ENCODE results near the gene FGFR2.

Gene FGFR2

DNA sequence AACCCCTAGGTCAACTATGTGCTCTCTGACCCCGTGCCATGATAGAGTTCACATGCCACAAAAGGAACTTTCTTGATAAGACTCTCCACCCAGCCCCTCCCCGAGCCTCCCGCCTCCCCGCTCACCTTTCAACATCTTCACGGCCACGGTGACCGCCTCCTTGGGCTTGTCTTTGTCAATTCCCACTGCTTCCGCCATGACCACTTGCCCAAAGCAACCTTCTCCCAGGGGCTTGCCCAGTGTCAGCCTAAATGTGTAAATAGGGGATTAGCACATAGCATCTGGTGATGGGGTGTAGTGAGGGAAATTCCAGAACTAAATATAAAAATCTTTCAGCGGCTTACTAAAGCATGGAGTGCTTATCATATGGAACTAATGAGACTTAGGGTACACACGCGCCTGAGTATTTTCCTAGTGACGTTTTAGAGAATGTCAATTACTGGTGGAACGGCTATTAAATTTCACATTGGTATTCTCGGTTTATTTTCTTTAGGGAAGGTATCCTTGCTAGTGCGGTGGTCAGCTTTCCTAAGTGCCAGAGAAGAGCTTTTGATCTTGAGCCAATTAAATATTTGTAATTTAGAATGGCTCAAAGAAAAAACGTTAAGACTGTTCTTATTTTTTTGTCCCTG, 97.4 kb downstream of the FGFR2 start:
- DNase-seq (ENCODE audit: insufficient read length, low spot score) (no peak), FAIRE-seq (no peak)

- no peak for FAIRE-seq
Measured at GRCh38 chr10:121497513-121498470, 100.5 kb downstream of the FGFR2 start.

GRCh38 chr10:121495719-121496118, 102.5 kb downstream of the FGFR2 start:
- FAIRE-seq, result no peak
- no peak for DNase-seq (ENCODE audit: insufficient read length, low spot score)

More at GRCh38 chr10:121497513-121498470, 100.5 kb downstream of the FGFR2 start:
- DNase-seq (ENCODE audit: insufficient read length, low spot score), result no peak

GRCh38 chr10:121494296-121494695, 103.9 kb downstream of the FGFR2 start:
- FAIRE-seq (no peak), DNase-seq (ENCODE audit: insufficient read length, low spot score) (no peak)

- no peak for FAIRE-seq
- no peak for DNase-seq (ENCODE audit: insufficient read length, low spot score)
Measured at GRCh38 chr10:121493521-121493920, 104.7 kb downstream of the FGFR2 start.

- no peak for DNase-seq (ENCODE audit: insufficient read length, low spot score)
- no peak for FAIRE-seq
Measured at GRCh38 chr10:121490871-121491519, 107.2 kb downstream of the FGFR2 start.

GRCh38 chr10:121485436-121486139, 112.7 kb downstream of the FGFR2 start:
- FAIRE-seq (no peak), DNase-seq (ENCODE audit: insufficient read length, low spot score) (no peak)

DNA sequence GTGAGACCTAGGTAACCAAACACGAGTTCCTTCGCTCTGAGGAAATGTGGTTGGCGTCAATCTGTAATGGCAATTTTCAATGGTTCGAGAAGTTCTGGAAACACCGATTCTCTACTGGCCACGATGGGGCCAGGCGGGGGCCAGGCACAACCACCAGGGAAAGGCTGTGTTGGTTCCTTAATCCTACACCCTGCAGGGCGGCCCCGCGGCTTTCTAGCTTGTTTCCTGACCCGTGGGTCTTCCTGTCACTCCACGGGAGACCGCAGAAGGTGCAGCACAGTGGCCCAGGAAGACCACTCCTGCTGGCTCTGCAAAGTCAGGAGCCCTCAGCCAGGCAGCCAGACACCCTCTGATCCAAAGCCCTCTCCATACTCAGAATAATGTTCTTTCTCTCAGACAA, 113.4 kb downstream of the FGFR2 start:
- DNase-seq (ENCODE audit: insufficient read length, low spot score) (no peak), FAIRE-seq (no peak)

DNA sequence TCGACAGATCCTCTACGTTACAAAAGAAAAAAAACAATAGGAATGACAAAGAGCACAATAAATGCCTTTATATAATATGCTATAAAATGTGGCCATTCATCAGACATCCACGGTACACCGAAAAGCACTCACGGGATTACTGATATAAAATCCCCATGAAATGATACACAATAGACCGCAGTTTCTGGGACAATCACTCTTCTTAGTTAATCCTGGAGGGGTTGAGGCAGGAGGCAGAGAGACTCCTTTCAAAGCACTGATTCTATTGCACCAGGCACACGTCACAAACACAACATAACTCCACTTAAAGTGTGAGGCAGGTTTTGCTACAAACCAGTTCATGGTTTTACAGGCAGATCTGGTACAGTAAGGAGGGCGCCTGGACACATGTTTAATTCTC, 113.8 kb downstream of the FGFR2 start:
- FAIRE-seq, result no peak
- no peak for DNase-seq (ENCODE audit: insufficient read length, low spot score)

DNA sequence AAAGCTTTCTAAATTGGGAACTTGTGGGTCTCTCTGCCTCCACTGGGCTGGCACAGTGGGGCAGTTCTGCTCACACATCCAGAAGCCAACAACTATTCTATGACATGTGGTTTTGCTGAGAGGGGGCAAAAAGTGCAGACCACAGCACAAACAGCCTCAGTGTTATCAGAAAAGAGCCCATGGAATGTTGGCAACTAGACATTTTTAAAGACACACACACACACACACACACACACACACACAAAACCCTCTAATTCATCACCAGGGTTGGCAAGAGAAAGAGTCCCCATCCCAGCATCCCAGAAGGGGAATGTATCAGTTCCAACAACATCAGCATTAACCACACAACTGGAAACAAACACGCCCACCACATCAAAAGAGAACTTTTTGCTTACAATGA, 117.1 kb downstream of the FGFR2 start:
- no peak for FAIRE-seq
- no peak for DNase-seq (ENCODE audit: insufficient read length, low spot score)

DNA sequence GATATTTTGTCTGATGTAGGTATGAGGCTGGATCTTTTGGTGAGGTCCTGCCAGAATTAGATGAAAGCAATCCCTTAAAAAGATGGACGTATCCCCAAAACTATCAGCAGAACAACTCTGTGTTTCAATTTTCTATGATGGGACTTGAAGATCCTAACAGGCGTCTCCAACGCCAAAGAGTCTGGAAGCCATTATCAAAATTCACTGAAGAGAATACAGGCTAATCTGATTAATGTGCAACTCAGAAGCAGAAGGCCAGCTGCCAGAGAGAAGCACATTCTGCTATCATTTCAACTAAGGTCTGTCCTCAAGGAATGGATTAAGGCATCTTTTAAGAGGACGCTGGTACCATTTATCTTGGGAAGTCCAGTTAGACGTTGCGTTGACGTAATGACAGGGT, 119.7 kb downstream of the FGFR2 start:
- DNase-seq (ENCODE audit: insufficient read length, low spot score) (no peak), FAIRE-seq (no peak)

DNA sequence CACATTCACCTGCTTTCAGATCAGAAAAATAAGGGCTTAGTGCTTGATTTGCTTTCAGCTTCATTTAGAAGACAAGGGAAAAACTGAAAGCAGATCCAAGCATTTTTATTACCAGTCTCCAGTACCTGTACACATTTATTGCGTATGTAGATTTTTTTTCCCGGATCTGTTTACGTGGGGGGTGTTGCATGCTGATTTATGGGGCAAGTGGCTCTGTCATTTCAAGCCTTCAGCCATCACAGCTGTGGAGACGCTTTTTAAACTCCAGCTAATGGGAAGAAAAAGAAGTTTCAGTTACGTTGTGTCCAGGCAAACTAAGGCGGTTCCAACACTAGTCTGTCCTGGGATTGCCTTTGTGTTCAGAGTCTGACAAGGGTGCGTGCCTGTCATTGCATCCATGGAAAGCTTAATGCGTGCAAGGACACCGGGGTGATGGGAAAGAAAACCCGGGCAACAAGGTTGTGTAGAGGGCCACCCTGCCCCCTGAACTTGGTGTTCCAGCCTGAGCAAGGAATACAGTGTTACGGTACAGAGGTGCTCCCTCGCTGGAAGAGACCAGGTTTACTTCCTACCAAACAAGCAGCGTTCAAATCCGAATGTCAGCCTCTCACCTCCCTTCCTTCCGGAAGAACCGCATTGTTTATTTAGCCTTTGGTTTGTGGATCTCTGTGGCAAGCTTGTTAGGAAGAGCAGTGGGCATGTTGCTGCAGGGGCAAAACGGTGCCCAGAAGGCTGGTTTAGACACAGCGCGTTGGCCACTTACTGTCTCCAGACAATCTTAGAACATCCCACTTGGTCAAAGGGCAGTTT, 128.2 kb downstream of the FGFR2 start:
- no peak for DNase-seq (ENCODE audit: insufficient read length, low spot score)
- no peak for FAIRE-seq

GRCh38 chr10:121468726-121469125, 129.5 kb downstream of the FGFR2 start:
- FAIRE-seq (no peak), DNase-seq (ENCODE audit: insufficient read length, low spot score) (no peak)

- no peak for DNase-seq (ENCODE audit: insufficient read length, low spot score)
- no peak for FAIRE-seq
Measured at GRCh38 chr10:121466424-121466823, 131.8 kb downstream of the FGFR2 start.

DNA sequence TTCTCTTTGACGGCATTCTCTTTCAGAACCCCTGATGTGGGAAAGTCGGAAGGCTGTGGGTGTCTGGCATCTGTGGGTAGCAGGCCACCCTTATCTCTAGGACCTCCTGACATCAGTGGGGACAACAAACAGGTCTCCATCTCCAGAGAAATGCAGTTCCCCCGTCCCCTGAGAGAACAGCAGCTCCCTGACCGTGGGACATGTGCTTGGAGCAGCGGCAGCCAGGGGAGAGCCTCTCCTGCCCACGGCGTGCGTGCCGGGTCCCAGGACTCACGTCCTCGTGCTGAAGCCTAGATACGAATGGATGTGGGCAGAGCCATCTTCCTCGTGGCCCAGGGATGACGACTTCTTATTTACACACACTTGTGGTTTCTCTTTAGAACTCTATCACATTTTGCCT, 133.0 kb downstream of the FGFR2 start:
- DNase-seq (ENCODE audit: insufficient read length, low spot score) (no peak), FAIRE-seq (no peak)

- FAIRE-seq (no peak), DNase-seq (ENCODE audit: insufficient read length, low spot score) (no peak)
Measured at GRCh38 chr10:121464517-121464916, 133.7 kb downstream of the FGFR2 start.

- DNase-seq (ENCODE audit: insufficient read length, low spot score) (no peak), FAIRE-seq (no peak)
Measured at GRCh38 chr10:121462955-121463354, 135.3 kb downstream of the FGFR2 start.

DNA sequence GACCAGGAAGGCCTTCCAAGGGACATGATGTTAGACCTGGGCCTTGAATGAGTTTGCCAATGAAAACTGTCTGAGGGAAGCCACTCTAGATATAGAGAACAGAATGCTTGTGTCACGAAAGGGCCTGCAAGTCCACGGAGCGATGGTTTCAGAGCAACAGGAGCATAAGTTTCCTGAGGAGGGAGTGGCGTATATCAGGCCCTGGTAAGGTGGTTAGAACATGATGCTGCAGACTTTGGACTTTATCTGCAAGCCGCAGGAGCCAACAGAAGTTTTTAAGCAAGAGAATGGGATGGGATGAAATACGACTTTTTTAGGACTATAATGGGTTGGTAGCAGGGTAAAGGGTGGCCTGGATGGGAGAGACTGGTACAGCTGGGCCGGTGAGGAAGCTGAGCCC, 136.0 kb downstream of the FGFR2 start:
- FAIRE-seq, result no peak
- no peak for DNase-seq (ENCODE audit: insufficient read length, low spot score)

DNA sequence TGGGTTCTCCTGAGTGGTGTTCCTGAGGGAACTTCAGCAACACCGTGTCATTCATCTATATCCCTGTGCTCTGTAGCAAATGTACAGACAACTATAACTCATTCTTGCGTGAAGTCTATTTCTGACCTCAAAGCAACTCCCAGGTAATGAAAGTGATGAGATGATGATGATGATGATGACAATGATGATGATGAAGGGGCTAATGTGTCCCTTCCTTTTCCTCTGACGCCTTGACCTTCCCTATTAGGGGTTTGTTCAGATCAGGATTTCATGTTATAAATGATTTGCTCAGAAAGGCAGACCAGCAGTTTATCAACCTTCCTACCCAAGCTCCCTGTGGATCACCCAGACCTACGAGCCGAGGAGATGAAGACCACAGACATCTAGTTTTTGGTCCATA, 136.9 kb downstream of the FGFR2 start:
- DNase-seq (ENCODE audit: insufficient read length, low spot score) (no peak), FAIRE-seq (no peak)

- FAIRE-seq (no peak), DNase-seq (ENCODE audit: insufficient read length, low spot score) (no peak)
Measured at GRCh38 chr10:121460733-121461132, 137.5 kb downstream of the FGFR2 start.

Data from HTR-8/SVneo (cell line).